Mesodermal cell (in vitro differentiated cells): ENCODE data around the gene KCTD11.
"Not testable (repeated sequence)": the region's sequence is repeated elsewhere in the genome, so short reads cannot be mapped to it uniquely, and the experiment has no call there.

Source experiments
- H3K27ac ChIP-seq: 2 replicates; pipeline ENCODE4 v1.7.0; 2013; ENCODE audit warnings: mild to moderate bottlenecking, low read depth, low read length, moderate library complexity; ENCODE audit not compliant: severe bottlenecking
- H3K36me3 ChIP-seq: 2 replicates; pipeline ENCODE4 v1.7.1; 2013; ENCODE audit warnings: mild to moderate bottlenecking, low read length, moderate library complexity; ENCODE audit not compliant: control insufficient read depth, insufficient read depth
- H3K4me1 ChIP-seq: one replicate; pipeline ENCODE4 v1.7.1; 2013; ENCODE audit warnings: mild to moderate bottlenecking, low read length; ENCODE audit not compliant: insufficient read depth, control insufficient read depth, poor library complexity, severe bottlenecking
- H3K4me3 ChIP-seq: 2 replicates; pipeline ENCODE4 v1.7.0; 2013; ENCODE audit warnings: low read length, control low read depth, mild to moderate bottlenecking; ENCODE audit not compliant: insufficient read depth, poor library complexity, severe bottlenecking; ENCODE audit errors: extremely low read depth
- H3K9me3 ChIP-seq: 2 replicates; pipeline ENCODE4 v1.7.1; 2013; ENCODE audit warnings: mild to moderate bottlenecking, low read length, moderate library complexity; ENCODE audit not compliant: control insufficient read depth
- WGBS, 2 experiments: methylation state at CpG; one replicate each; pipeline ENCODE4 v1.1.5; 2013; ENCODE audit warnings: missing lambda C conversion rate in 2 of 2; ENCODE audit not compliant: insufficient coverage in 2 of 2; 5-methylcytosine and 5-hydroxymethylcytosine counted together

Gene KCTD11

DNA sequence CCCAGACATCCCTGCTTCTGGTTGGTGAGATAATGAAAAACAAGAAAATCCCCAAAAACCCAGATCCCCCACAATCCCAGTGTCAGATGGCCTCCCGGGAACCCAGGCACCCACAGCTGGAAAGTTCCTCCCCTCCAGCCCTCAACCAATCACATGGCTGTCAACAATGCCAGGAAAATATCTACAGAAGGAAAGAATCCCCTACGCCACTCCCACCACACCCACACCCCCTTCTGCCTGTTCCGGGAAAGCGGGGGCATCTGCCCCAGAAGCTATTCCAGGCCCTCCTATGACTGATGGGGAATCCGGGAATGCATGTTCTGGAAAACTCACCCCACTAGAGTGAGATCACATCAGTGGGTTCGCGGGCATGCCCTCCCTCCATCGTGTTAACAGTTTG lies 4.8 kb downstream of the KCTD11 start:
- no peaks in the 10 kb centered on the region for H3K36me3 ChIP-seq
- 89 to 92% methylated on average over 5 to 6 of the region's 8 CpGs for WGBS, 2 experiments
- no peaks in the 10 kb centered on the region for H3K9me3 ChIP-seq
- H3K27ac ChIP-seq = no peak overlapping the region
- H3K4me1 ChIP-seq = peaks cover 23% of the 10 kb centered on the region
- H3K4me3 ChIP-seq = no peak overlapping the region

GRCh38 chr17:7357381-7357780 lies 5.4 kb downstream of the KCTD11 start:
- Histone ChIP-seq H3K4me1 (peaks cover 23% of the 10 kb centered on the region), H3K4me3 (no peak overlapping the region), H3K9me3 (no peaks in the 10 kb centered on the region), H3K27ac (no peak overlapping the region), H3K36me3 (no peaks in the 10 kb centered on the region)
- WGBS, 2 experiments = 88 to 100% methylated on average over 1 to 2 of the region's 2 CpGs

- Histone ChIP-seq H3K4me1 (peaks cover 4% of the 10 kb centered on the region), H3K9me3 (no peaks in the 10 kb centered on the region), H3K36me3 (no peaks in the 10 kb centered on the region), H3K27ac (no peak overlapping the region), H3K4me3 (no peak overlapping the region)
- 96 to 100% methylated on average over 1 to 3 of the region's 3 CpGs for WGBS, 2 experiments
Measured at GRCh38 chr17:7361906-7362305, 9.9 kb downstream of the KCTD11 start.

DNA sequence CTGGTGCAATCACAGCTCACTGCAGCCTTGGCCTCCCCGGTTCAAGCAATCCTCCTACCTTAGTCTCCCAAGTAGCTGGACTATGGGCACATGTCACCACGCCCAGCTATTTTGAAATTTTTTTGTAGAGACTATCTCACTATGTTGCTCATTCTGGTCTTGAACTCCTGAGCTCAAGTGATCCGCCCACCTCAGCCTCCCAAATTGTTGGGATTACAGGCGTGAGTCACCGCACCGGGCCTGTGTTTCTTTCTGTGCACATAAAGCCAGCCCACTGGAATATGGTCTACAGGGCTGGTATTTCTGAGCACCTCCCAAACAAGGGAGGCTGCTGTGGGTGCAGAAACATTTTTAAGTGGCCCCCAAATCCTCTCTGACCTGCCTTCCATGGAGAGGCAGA lies 11.3 kb downstream of the KCTD11 start:
- no peaks in the 10 kb centered on the region for H3K36me3 ChIP-seq
- no peaks in the 10 kb centered on the region for H3K9me3 ChIP-seq
- peaks cover 4% of the 10 kb centered on the region for H3K4me1 ChIP-seq
- WGBS, 2 experiments = 93 to 98% methylated on average over 6 of the region's 6 CpGs
- no peak overlapping the region for H3K4me3 ChIP-seq
- H3K27ac ChIP-seq = no peak overlapping the region

DNA sequence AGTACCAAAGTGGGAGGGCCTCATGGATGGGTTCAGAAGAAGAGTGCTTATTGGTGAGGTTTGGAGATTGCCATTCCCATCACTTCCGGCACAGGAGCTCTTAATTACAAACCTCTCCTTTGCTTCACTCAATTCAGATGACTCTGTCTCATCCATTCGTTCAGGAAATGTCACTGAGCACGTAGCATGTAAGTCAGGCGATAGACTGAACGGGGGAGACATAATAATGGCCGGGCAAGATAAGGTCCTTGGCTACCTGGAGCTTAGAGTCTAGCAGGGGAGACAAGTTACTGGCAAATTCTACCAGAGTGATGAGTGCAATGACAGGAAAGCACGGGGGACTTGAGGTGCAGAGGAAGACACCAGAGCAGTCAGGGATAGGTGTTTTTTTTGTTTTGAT lies 14.0 kb downstream of the KCTD11 start:
- not testable (repeated sequence) for H3K4me1 ChIP-seq, H3K27ac ChIP-seq, H3K4me3 ChIP-seq, H3K36me3 ChIP-seq, H3K9me3 ChIP-seq
- 86% methylated on average over 1 of the region's 7 CpGs; no CpG with 5 or more reads in 1 of the 2 experiments for WGBS, 2 experiments

DNA sequence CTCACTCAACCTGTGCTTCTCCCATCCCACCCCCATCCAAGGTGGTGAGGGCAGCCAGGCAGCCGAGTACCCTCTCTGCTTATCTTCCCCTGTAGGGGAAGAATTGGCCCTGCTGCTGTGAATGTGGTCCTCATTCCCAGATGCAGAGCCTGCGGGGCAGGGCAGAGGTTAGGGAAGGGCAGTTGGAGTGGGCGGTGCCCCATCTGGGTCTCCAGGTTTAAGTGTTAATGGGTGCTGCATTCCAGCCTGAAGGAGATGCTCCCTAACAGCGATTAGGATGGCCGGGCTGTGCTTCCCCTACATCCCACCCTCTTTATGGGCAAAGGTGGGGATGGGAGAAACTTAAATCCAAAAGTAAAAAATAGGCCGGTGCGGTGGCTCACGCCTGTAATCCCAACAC lies 15.1 kb downstream of the KCTD11 start:
- no peak overlapping the region for H3K4me3 ChIP-seq
- WGBS, 2 experiments = 76% methylated on average over 4 of the region's 8 CpGs; no CpG with 5 or more reads in 1 of the 2 experiments

DNA sequence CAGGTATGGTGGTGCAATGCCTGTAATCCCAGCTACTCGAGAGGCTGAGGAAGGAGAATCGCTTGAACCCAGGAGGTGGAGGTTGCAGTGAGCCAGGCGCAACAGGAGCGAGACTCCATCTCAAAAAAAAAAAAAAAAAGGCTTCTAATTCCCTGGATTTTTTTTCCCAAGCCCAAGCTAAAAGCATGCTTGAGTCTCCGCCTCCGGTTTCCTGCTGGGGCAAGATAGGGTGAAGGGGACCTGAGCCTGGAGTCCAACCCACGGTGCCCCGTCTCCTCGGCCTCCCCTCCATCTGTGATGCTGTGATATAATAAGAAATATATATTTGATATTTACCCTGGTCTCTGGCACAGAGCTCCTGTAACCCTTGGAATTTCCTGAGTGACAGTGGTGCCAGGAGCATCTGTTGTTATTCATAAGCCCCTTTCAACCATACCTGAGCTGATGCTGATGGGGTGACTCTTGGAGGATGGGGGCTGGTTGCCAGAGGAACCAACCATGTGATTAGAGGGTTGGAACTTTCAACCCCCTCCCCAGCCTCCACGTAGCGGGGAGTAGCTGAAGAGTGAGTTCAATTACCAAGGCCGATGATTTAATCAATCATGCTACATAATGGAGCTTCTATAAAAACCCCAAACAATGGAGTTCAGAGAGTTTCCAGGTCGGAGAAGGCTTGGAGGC lies 16.1 kb downstream of the KCTD11 start:
- 57 to 78% methylated on average over 1 of the region's 13 CpGs for WGBS, 2 experiments
- Histone ChIP-seq H3K27ac (no peak overlapping the region), H3K36me3 (no peaks in the 10 kb centered on the region), H3K4me1 (peaks cover 4% of the 10 kb centered on the region), H3K4me3 (no peak overlapping the region), H3K9me3 (no peaks in the 10 kb centered on the region)

More for the DNA sequence above, 15.1 kb downstream of the KCTD11 start:
- Histone ChIP-seq H3K9me3 (no peaks in the 10 kb centered on the region), H3K27ac (no peak overlapping the region), H3K4me1 (peaks cover 4% of the 10 kb centered on the region), H3K36me3 (no peaks in the 10 kb centered on the region)

DNA sequence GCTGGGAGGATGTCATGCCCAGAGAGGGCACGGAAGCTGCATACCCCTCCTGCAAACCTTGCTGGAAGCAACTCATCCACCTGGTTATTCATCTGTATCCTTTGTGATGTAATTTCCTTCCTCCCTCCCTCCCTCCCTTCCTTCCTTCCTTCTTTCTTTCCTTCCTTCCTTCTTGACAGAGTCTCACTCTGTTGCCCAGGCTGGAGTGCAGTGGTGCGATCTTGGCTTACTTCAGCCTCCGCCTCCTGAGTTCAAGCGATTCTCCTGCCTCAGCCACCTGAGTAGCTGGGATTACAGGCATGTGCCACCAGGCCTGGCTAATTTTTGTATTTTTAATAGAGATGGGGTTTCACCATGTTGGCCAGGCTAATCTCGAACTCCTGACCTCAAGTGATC lies 16.6 kb downstream of the KCTD11 start:
- not testable (repeated sequence) for H3K9me3 ChIP-seq, H3K4me1 ChIP-seq, H3K36me3 ChIP-seq, H3K27ac ChIP-seq, H3K4me3 ChIP-seq
- WGBS, 2 experiments = 89 to 96% methylated on average over 5 of the region's 5 CpGs

GRCh38 chr17:7369825-7370224 lies 17.9 kb downstream of the KCTD11 start:
- no peak overlapping the region for H3K4me3 ChIP-seq
- no peaks in the 10 kb centered on the region for H3K4me1 ChIP-seq
- no peaks in the 10 kb centered on the region for H3K36me3 ChIP-seq
- no peaks in the 10 kb centered on the region for H3K9me3 ChIP-seq
- no peak overlapping the region for H3K27ac ChIP-seq
- 80 to 90% methylated on average over 4 to 5 of the region's 5 CpGs for WGBS, 2 experiments

DNA sequence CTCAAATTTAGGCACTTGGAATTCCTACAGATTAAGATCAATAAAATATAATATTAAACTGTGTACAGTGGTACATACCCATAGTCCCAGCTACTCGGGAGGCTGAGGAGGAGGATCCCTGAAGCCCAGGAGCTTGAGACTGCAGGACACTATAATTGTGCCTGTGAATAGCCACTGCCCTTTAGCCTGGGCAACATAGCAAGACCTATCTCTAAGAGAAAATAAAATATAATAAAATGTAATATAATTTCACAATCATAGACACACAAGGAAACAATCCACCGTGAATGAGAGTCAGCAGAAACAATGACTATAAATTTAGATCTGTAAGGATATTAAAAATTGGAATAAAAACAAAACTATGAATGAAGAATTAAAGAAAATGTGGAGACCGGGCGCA lies 18.9 kb downstream of the KCTD11 start:
- H3K27ac ChIP-seq = no peak overlapping the region
- H3K4me1 ChIP-seq = no peaks in the 10 kb centered on the region
- no peak overlapping the region for H3K4me3 ChIP-seq
- no peaks in the 10 kb centered on the region for H3K36me3 ChIP-seq
- H3K9me3 ChIP-seq = no peaks in the 10 kb centered on the region
- WGBS, 2 experiments = 92 to 93% methylated on average over 2 to 3 of the region's 4 CpGs

DNA sequence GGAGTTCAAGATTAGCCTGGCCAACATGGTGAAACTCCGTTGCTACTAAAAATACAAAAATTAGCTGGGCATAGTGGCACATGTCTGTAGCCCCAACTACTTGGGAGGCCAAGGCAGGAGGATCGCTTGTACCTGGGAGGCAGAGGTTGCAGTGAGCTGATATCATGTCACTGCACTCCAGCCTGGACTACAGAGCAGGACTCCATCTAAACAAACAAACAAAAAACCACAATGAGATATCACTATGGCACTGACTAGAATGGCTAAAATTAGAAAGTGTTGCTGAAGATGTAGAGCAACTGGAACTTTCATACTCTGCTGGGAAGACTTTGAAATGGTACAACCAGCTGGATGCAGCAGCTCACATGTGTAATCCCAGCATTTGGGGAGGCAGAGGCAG lies 22.4 kb downstream of the KCTD11 start:
- Histone ChIP-seq H3K36me3 (no peaks in the 10 kb centered on the region), H3K9me3 (peaks cover 4% of the 10 kb centered on the region)
- WGBS, 2 experiments = 85 to 93% methylated on average over 2 of the region's 2 CpGs

More for the DNA sequence above, 22.4 kb downstream of the KCTD11 start:
- Histone ChIP-seq H3K4me3 (no peak overlapping the region), H3K27ac (no peak overlapping the region), H3K4me1 (no peaks in the 10 kb centered on the region)
